Activated CD4-positive, alpha-beta memory T cell treated with anti-CD3 and anti-CD28 coated beads, Interleukin-2, amount 10 ng/mL, durations not matched to agents 7 days and 5 days (primary cell): Measurements from ENCODE around the gene RAB14. TPM values are rescaled to one million over a fixed set of nuclear protein-coding genes. Genes with fewer than 3 reads are reported as not detected.

ENCODE experiments used
- CTCF ChIA-PET: fragments of 350-600 bp; sonication (Branson Sonifier 250); formaldehyde crosslinking; loops from one replicate; lab custom pipeline; 2021; ENCODE audit warnings: antibody characterized with exemption, inconsistent platforms; lab: Charles Lee
- POLR2A ChIA-PET: fragments of 350-600 bp; sonication (Branson Sonifier 250); formaldehyde crosslinking; loops from one replicate; lab custom pipeline; 2021; ENCODE audit warnings: antibody characterized with exemption; lab: Charles Lee
- DNase-seq: peaks from one replicate; pipeline ENCODE4 v3.0.0-alpha.2; 2020
- H3K27ac Mint-ChIP-seq: one replicate; pipeline ENCODE4 v1.8.0; 2021; ENCODE audit warnings: mild to moderate bottlenecking, mixed read lengths
- H3K27me3 Mint-ChIP-seq: one replicate; pipeline ENCODE4 v1.8.0; 2021; ENCODE audit warnings: mixed read lengths
- H3K36me3 Mint-ChIP-seq: one replicate; pipeline ENCODE4 v1.8.0; 2021; ENCODE audit warnings: low read depth, mixed read lengths
- H3K4me1 Mint-ChIP-seq: one replicate; pipeline ENCODE4 v1.8.0; 2021; ENCODE audit warnings: mixed read lengths
- H3K4me3 Mint-ChIP-seq: one replicate; pipeline ENCODE4 v1.8.0; 2021; ENCODE audit warnings: mild to moderate bottlenecking, mixed read lengths
- H3K9me3 Mint-ChIP-seq: one replicate; pipeline ENCODE4 v1.8.0; 2021; ENCODE audit warnings: mixed read lengths
- total RNA-seq, 2 experiments: library from RNA; stranded (reverse); gene quantifications; one replicate each; pipeline ENCODE4 v1.2.3, GENCODE V29; 2021

The RAB14 gene
- total RNA-seq, 2 experiments from 2014 or later: 65.8 to 68.1 TPM

DNA sequence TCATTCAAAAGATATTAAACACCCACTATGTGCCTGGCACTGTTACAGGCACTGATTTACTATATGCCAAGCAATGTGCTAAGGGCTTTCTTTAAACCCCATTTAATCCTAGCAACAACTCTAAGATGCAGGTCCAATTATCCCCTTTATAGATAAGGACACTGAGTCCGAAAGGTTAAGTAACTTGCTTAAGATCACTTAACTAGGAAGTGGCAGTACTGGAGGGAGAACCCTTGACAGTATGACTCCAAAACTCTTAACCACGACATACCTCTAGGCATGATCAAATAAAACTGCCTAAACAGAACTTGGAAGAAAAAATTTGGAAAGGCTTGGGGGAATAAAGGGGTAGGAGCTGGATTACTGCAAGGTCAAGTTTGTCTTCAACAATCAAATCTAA lies 1.7 kb downstream of the RAB14 start:
- POLR2A ChIA-PET: interaction anchor here (0.9 to 4.1 kb wide), 7 partner anchors 11 to 349 kb away, joined by 3 to 21 read pairs (median 5); no protein-coding TSS in a partner anchor
- Mint-ChIP-seq H3K4me1 (peaks cover 69% of the 10 kb centered on the region), H3K4me3 (peak overlapping the region; percentile 92), H3K27ac (peak overlapping the region; percentile 86), H3K9me3 (no peaks in the 10 kb centered on the region), H3K27me3 (no peaks in the 10 kb centered on the region), H3K36me3 (peaks cover 22% of the 10 kb centered on the region)
- no peak for DNase-seq
- CTCF ChIA-PET: interaction anchor here (0.8 to 3.4 kb wide), 5 partner anchors 9 to 128 kb away, joined by 3 to 13 read pairs (median 4); no protein-coding TSS in a partner anchor

DNA sequence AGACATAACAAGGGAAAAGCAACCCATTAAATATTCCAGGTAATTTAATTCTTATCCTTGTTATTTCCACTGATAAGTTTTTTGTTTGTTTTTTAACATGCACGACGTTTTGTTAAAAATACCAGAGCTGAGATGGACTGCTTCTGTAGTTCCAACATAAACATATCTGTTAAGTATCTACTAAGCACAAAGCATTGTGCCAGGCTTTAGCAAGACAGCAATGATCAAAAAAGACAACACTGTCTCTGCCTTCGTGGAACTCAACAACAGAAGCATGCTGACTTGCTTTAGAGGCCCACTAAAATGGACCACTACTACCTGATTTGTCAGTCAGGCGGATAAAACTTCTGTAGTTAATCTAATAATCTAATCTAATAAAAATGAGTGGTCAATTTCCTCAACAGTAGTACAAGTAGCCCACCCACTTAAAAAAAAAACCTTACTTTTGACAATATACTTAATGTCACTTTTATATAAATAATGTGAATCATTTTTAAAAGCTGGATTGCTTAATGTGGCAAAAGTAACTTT lies 3.1 kb downstream of the RAB14 start:
- H3K4me1 Mint-ChIP-seq: peaks cover 71% of the 10 kb centered on the region
- H3K9me3 Mint-ChIP-seq: no peaks in the 10 kb centered on the region
- H3K27ac Mint-ChIP-seq: no peak overlapping the region
- CTCF ChIA-PET: interaction anchor here (0.9 to 3.4 kb wide), 4 partner anchors 14 to 79 kb away, joined by 4 to 13 read pairs (median 6); no protein-coding TSS in a partner anchor
- H3K36me3 Mint-ChIP-seq: peaks cover 22% of the 10 kb centered on the region
- DNase-seq: no peak
- H3K4me3 Mint-ChIP-seq: no peak overlapping the region
- H3K27me3 Mint-ChIP-seq: no peaks in the 10 kb centered on the region
- POLR2A ChIA-PET: interaction anchor here (0.7 to 4.1 kb wide), 8 partner anchors 10 to 406 kb away, joined by 3 to 21 read pairs (median 4); partner anchors contain the start of gene PSMD5

DNA sequence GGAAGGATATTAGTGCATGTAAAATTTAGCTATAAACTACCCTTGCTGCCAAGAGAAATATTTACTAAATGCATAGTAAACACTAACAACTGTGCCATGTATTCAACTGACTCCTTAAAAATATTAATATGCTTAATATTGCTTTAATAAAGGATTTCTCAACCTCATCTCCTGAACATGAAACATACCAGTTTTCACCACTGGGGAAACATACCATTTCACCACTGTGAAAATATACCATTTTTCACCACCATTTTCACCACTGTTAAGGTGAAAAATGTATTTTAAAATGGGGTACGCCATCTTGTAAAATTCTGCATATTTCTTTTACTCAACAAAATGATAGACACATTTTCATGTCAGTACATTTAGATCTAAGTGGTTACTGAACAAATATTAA lies 4.5 kb downstream of the RAB14 start:
- H3K27me3 Mint-ChIP-seq: no peaks in the 10 kb centered on the region
- ChIA-PET POLR2A (no interaction called here), CTCF (no interaction called here)
- no peak for DNase-seq
- no peak overlapping the region for H3K4me3 Mint-ChIP-seq
- H3K36me3 Mint-ChIP-seq: peaks cover 22% of the 10 kb centered on the region
- no peaks in the 10 kb centered on the region for H3K9me3 Mint-ChIP-seq
- peaks cover 71% of the 10 kb centered on the region for H3K4me1 Mint-ChIP-seq
- H3K27ac Mint-ChIP-seq: no peak overlapping the region

DNA sequence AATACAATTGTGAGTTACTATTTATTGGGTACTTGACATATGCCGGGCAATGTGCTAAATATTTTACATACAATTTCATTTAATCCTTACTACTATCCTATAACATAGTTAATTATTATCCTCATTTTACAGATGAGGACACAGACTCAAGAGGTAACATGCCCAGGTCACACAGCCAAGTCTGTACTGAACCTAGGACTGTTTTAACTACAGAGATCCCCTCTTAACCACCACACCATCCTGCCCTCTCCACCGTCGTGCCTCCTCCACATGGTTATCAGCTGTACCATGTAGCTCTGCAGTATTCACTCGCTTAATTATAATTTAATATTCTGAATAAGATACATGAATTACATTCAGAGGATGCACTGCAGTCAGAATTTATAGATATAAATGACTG lies 5.3 kb downstream of the RAB14 start:
- Mint-ChIP-seq H3K27ac (no peak overlapping the region), H3K9me3 (no peaks in the 10 kb centered on the region), H3K4me3 (no peak overlapping the region), H3K27me3 (no peaks in the 10 kb centered on the region), H3K36me3 (peaks cover 18% of the 10 kb centered on the region), H3K4me1 (peaks cover 73% of the 10 kb centered on the region)
- ChIA-PET CTCF (no interaction called here), POLR2A (no interaction called here)
- no peak for DNase-seq

DNA sequence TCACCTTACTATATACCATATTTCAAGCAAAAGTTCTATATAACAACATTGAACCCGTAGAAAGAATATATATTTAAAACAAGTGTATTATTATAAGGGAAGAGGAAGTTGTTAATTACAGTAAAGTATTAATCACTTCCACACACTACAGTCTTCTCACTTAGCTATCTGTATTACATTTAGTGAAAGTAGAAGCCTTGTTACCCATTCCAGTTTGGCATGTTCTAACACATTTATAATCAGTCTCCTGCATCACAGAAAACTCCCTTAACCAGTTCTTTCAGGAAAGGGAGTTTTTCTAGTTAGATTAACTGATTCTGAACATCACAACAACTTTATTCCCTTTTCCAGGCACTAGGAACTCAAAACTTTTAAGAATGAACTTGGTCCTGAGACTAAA lies 6.9 kb downstream of the RAB14 start:
- POLR2A ChIA-PET: no interaction called here
- DNase-seq: no peak
- CTCF ChIA-PET: no interaction called here
- Mint-ChIP-seq H3K9me3 (no peaks in the 10 kb centered on the region), H3K27me3 (no peaks in the 10 kb centered on the region), H3K4me3 (no peak overlapping the region), H3K36me3 (peaks cover 15% of the 10 kb centered on the region), H3K27ac (no peak overlapping the region), H3K4me1 (peaks cover 73% of the 10 kb centered on the region)

DNA sequence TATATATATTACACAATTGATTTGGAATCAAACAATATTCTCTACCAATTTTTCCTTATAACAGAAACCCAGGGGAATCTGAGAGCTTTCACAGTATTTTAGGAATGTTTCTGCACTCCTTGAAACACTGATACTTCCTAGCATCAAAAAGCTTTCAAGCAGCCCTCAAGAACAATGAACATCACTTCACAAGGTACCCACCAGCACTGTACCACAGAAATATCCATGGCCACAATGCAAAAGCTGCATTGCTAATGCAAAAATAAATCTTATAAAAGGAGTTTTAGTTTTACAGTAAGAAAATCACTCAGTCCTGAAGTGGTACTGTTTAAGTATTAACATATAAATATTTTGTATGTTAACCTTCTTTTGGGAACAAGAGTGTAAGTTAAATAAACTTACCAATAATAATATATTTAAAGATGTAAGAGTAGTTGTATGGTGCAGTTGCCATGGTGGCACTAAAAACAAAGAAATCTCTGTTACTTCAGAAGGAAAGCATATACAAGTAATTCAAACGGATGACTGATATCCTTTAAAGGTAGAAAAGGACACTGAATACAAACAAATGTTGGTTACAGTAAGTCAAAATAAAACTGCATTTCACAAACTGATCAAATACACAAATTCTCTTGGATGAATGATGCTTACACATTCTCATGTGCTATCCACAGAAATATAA lies 8.6 kb downstream of the RAB14 start:
- CTCF ChIA-PET: interaction anchor here (1.1 to 1.3 kb wide), 2 partner anchors 9 to 24 kb away, joined by 4 read pairs; partner anchors contain the start of gene RAB14
- no peaks in the 10 kb centered on the region for H3K27me3 Mint-ChIP-seq
- POLR2A ChIA-PET: interaction anchor here (1.2 kb wide), 1 partner anchor 8 kb away, joined by 6 read pairs; the partner anchor contains the start of gene RAB14
- no peak for DNase-seq
- peaks cover 64% of the 10 kb centered on the region for H3K4me1 Mint-ChIP-seq
- no peaks in the 10 kb centered on the region for H3K9me3 Mint-ChIP-seq
- no peak overlapping the region for H3K4me3 Mint-ChIP-seq
- peaks cover 19% of the 10 kb centered on the region for H3K36me3 Mint-ChIP-seq
- no peak overlapping the region for H3K27ac Mint-ChIP-seq

DNA sequence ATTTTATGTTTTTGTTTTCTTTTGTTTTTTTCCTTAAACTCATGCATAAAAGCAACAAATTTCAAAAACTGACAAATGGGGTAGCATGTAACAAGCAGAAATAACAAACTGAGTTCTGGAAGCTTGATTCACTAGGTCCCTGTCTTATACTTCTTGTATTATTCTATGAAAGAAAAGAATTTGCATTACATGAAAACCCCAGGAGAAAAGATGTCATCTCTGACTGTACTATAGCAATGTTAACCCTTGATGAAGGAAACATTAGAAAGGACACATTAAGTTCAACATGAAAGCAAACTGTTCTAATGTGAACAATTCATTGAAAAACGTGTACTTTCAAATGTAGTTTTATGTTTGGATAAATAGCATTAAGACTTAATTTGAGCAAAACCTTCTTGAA lies 9.2 kb downstream of the RAB14 start:
- no peak for DNase-seq
- ChIA-PET CTCF (interaction anchor here (1.1 to 1.3 kb wide), 2 partner anchors 10 to 23 kb away, joined by 4 read pairs; partner anchors contain the start of gene RAB14), POLR2A (interaction anchor here (1.2 kb wide), 1 partner anchor 9 kb away, joined by 6 read pairs; the partner anchor contains the start of gene RAB14)
- peaks cover 61% of the 10 kb centered on the region for H3K4me1 Mint-ChIP-seq
- no peak overlapping the region for H3K4me3 Mint-ChIP-seq
- H3K27me3 Mint-ChIP-seq: no peaks in the 10 kb centered on the region
- no peak overlapping the region for H3K27ac Mint-ChIP-seq
- H3K9me3 Mint-ChIP-seq: no peaks in the 10 kb centered on the region
- peaks cover 19% of the 10 kb centered on the region for H3K36me3 Mint-ChIP-seq

DNA sequence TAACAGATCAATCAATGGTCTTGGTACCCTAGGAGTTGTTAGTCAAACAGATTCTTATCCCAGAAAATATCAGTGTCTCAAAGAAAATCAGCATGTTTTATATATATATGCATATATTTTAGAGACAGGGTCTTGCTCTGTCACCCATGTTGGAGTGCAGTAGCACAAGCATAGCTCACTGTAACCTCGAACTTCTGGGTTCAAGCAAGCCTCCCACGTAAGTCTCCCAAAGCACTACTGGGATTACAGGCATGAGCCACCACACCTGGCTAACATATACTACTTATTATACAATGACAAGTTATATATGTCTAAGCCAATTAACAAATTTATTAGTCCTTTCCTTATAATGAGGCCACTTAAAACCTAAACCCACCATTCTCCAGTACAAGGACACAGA lies 10.4 kb downstream of the RAB14 start:
- Mint-ChIP-seq H3K9me3 (no peaks in the 10 kb centered on the region), H3K4me3 (no peak overlapping the region), H3K27ac (no peak overlapping the region), H3K36me3 (peaks cover 23% of the 10 kb centered on the region), H3K4me1 (peaks cover 58% of the 10 kb centered on the region), H3K27me3 (no peaks in the 10 kb centered on the region)
- no peak for DNase-seq
- ChIA-PET CTCF (interaction anchor here (1.1 kb wide), 1 partner anchor 22 kb away, joined by 3 read pairs; no protein-coding TSS in a partner anchor), POLR2A (no interaction called here)

DNA sequence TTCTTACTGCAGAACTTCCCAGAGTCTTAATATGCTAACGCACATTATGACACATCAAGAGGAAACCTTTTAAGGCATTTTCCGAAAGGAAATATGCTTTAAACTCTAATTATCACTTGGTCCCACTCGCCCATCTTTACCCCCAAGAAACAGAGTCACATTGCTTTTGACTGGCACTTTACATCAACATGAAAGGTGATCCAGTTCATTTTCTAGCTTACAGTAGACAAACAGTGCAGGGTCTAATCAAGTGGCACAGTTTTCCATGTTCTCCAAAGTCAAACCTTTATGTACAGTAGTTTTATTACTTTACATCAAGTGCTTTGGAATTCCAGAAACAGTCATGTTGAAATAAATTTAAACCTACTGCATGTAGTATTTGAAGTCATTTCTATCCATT lies 12.0 kb downstream of the RAB14 start:
- Mint-ChIP-seq H3K4me1 (peaks cover 57% of the 10 kb centered on the region), H3K9me3 (no peaks in the 10 kb centered on the region), H3K36me3 (peaks cover 37% of the 10 kb centered on the region), H3K27me3 (no peaks in the 10 kb centered on the region), H3K4me3 (no peak overlapping the region), H3K27ac (no peak overlapping the region)
- CTCF ChIA-PET: interaction anchor here (0.8 kb wide), 1 partner anchor 12 kb away, joined by 3 read pairs; the partner anchor contains the start of gene RAB14
- DNase-seq: no peak
- POLR2A ChIA-PET: interaction anchor here (1.0 to 1.6 kb wide), 2 partner anchors 10 to 11 kb away, joined by 3 to 4 read pairs; no protein-coding TSS in a partner anchor

DNA sequence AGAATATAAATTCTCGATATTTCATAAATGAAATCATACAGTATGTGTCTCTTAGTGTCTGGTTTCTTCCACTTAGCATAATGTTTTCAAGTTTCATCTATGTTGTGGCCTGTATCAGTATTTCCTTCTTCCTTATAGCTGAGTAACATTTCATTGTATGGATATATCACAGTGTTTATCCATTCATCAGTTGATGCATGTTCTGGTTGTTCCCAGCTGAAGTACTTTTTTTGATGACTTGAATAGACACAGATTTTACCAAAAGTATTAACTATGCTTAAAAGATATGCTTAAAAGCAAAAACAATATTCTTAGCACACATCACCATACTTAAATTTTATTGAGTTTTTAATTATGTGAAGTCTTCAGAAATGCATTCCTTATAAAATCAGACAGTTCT lies 12.7 kb downstream of the RAB14 start:
- Mint-ChIP-seq H3K27me3 (no peaks in the 10 kb centered on the region), H3K27ac (no peak overlapping the region)

DNA sequence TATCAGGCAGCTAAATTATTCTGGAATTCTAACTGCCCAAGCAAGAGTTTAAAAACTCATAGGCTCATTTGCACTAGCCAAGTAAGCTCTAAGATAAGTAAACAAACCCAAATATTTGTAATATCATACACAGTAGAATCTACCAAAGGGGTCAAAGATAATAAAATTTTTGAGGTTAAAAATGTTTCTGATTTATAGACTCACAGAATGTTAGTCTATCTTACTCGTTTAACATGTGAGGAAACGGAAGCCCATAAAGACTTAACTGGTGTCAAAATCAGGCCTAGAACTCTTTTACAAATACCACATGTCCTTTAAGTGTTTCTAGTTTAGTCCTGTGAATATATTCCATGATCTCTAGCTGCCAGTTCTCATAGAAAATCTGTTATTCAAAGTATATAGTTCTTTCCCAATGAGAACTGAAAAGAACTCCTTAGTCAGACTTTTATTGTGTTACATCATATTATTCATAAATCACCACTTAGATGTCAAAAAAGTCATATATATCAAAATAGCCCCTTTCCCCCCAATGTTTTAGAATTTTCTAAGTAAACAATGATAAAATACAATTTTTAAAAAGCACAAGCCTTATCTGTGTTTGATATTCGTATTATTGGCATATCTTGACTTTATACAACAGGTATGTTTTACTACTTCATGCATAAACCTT lies 13.9 kb downstream of the RAB14 start:
- CTCF ChIA-PET: interaction anchor here (1.6 kb wide), 1 partner anchor 25 kb away, joined by 8 read pairs; no protein-coding TSS in a partner anchor
- no peaks in the 10 kb centered on the region for H3K9me3 Mint-ChIP-seq
- H3K27ac Mint-ChIP-seq: no peak overlapping the region
- POLR2A ChIA-PET: interaction anchor here (0.7 to 1.6 kb wide), 2 partner anchors 7 to 12 kb away, joined by 3 to 4 read pairs; no protein-coding TSS in a partner anchor
- no peak for DNase-seq
- H3K4me1 Mint-ChIP-seq: peaks cover 53% of the 10 kb centered on the region
- no peaks in the 10 kb centered on the region for H3K27me3 Mint-ChIP-seq
- peaks cover 49% of the 10 kb centered on the region for H3K36me3 Mint-ChIP-seq
- no peak overlapping the region for H3K4me3 Mint-ChIP-seq

More for the DNA sequence above, 12.7 kb downstream of the RAB14 start:
- no peak for DNase-seq
- Mint-ChIP-seq H3K4me3 (no peak overlapping the region), H3K36me3 (peaks cover 38% of the 10 kb centered on the region), H3K9me3 (no peaks in the 10 kb centered on the region), H3K4me1 (peaks cover 56% of the 10 kb centered on the region)
- ChIA-PET CTCF (interaction anchor here (1.2 to 1.6 kb wide), 2 partner anchors 21 to 24 kb away, joined by 3 to 8 read pairs; no protein-coding TSS in a partner anchor), POLR2A (interaction anchor here (1.0 to 1.6 kb wide), 2 partner anchors 10 to 12 kb away, joined by 3 to 4 read pairs; no protein-coding TSS in a partner anchor)

DNA sequence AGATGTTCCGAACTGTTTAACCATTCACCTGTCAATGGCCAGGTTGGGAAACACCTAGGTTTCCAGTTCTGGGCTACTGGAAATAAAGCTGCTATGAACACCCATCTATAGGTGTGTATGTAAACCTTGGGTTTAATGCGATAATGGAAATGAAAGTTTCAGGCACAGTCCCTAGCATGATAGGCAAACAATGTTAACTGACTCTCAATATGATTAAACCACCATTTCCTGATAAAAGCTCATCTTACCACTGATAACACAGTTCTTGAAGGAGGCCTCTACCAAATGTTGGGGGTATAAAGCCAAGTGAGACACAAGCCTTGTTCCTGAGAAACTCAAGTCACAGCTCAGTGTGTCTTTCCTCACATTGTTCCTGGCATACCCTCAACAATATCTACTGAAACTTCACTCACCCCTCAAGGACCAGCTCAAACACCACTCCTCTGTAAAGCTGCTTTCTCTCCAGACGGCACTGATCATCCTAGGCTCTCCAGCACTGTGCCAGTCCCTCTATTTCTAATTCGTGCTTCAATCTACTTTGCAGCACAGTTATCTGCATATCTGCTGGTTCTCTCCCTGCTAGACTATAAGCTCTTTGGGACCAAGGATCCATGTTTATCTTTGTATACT lies 15.8 kb downstream of the RAB14 start:
- peak overlapping the region; percentile 2 for H3K27ac Mint-ChIP-seq
- DNase-seq: no peak
- POLR2A ChIA-PET: interaction anchor here (0.7 to 3.3 kb wide), 6 partner anchors 10 to 392 kb away, joined by 3 to 14 read pairs (median 5); partner anchors contain the start of genes FBXW2 and RAB14
- peaks cover 59% of the 10 kb centered on the region for H3K36me3 Mint-ChIP-seq
- CTCF ChIA-PET: interaction anchor here (1.4 to 2.9 kb wide), 4 partner anchors 10 to 22 kb away, joined by 3 to 13 read pairs (median 6); no protein-coding TSS in a partner anchor
- no peaks in the 10 kb centered on the region for H3K27me3 Mint-ChIP-seq
- H3K9me3 Mint-ChIP-seq: no peaks in the 10 kb centered on the region
- H3K4me3 Mint-ChIP-seq: no peak overlapping the region
- H3K4me1 Mint-ChIP-seq: peaks cover 48% of the 10 kb centered on the region
